ENCODE results near the gene HRH4. TPM values are rescaled to one million over a fixed set of nuclear protein-coding genes. Genes with fewer than 3 reads are reported as not detected.

The HRH4 gene
- total RNA-seq, 1 experiment from 2014 or later = not detected

DNA sequence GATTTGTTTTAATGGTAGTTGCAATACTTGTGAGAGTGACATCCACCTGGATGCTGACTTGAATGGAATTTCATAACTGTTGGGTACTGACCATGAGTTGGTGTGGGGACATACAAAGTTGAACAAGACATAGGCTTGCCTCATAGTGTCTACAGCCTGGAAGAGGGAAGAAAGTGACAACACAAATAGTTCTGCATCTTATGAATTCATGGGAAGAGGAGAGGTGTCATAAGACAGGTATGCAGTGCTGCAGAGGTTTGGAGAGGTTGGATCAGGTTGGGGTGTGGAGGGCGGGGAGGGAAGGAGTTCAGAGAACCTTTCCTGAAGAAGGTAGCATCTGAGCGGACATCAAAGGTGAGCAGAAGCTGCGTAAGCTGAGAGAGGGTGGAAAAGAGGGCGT is 44.0 kb downstream of the HRH4 start:
- Histone ChIP-seq H2BK15ac (ENCODE audit: low read depth, low read length) (no peak overlapping the region), H2AFZ (ENCODE audit: low read length) (no peak overlapping the region), H3K4me2 (ENCODE audit: insufficient read depth, insufficient read length, low read length) (no peak overlapping the region), H3K4me1 (ENCODE audit: insufficient read depth, low read length) (no peaks in the 10 kb centered on the region), H4K8ac (replicated peaks; ENCODE audit: insufficient read length, low read depth, low read length) (no peak overlapping the region), H3K9ac (ENCODE audit: extremely low read depth, insufficient read length, low read length) (no peak overlapping the region), H3K56ac (ENCODE audit: insufficient read length, low read depth, low read length) (no peak overlapping the region), H2BK120ac (ENCODE audit: low read depth, low read length, poor library complexity, severe bottlenecking) (no peak overlapping the region), H4K20me1 (ENCODE audit: control insufficient read depth, insufficient read depth, insufficient read length) (no peaks in the 10 kb centered on the region), H3K79me2 (ENCODE audit: insufficient read depth, low read length) (no peaks in the 10 kb centered on the region), H3T11ph (ENCODE audit: low read length) (no peak overlapping the region), H4K91ac (ENCODE audit: insufficient read length, low read depth, low read length) (no peak overlapping the region), H3K18ac (ENCODE audit: insufficient read length, low read depth, low read length) (no peak overlapping the region), H2BK12ac (ENCODE audit: insufficient read length, low read depth, low read length) (no peak overlapping the region), H3K14ac (ENCODE audit: insufficient read depth, low read length) (no peak overlapping the region), H3K4ac (ENCODE audit: low read depth, low read length) (no peak overlapping the region), H3K23ac (ENCODE audit: insufficient read length, low read depth, low read length) (no peak overlapping the region), H3K27me3 (ENCODE audit: insufficient read depth, low read length) (no peaks in the 10 kb centered on the region; the same call in 1 of the 2 replicates), H3K27ac (ENCODE audit: insufficient read length, low read depth, low read length) (no peak overlapping the region), H3K9me3 (ENCODE audit: control insufficient read depth, low read depth, low read length) (no peaks in the 10 kb centered on the region), H3K79me1 (ENCODE audit: insufficient read depth, low read depth, low read length, poor library complexity, severe bottlenecking) (no peaks in the 10 kb centered on the region), H2BK20ac (ENCODE audit: low read depth, low read length, poor library complexity, severe bottlenecking) (no peak overlapping the region), H4K5ac (ENCODE audit: insufficient read length, low read depth, low read length) (no peak overlapping the region), H2BK5ac (ENCODE audit: insufficient read length, low read length) (no peak overlapping the region), H3K23me2 (ENCODE audit: insufficient read length, low read depth, low read length, poor library complexity, severe bottlenecking) (no peaks in the 10 kb centered on the region), H2AK5ac (ENCODE audit: insufficient read length, low read length) (no peak overlapping the region)
- H3K27ac Mint-ChIP-seq = no peak overlapping the region
- TF ChIP-seq, protein P1, sequence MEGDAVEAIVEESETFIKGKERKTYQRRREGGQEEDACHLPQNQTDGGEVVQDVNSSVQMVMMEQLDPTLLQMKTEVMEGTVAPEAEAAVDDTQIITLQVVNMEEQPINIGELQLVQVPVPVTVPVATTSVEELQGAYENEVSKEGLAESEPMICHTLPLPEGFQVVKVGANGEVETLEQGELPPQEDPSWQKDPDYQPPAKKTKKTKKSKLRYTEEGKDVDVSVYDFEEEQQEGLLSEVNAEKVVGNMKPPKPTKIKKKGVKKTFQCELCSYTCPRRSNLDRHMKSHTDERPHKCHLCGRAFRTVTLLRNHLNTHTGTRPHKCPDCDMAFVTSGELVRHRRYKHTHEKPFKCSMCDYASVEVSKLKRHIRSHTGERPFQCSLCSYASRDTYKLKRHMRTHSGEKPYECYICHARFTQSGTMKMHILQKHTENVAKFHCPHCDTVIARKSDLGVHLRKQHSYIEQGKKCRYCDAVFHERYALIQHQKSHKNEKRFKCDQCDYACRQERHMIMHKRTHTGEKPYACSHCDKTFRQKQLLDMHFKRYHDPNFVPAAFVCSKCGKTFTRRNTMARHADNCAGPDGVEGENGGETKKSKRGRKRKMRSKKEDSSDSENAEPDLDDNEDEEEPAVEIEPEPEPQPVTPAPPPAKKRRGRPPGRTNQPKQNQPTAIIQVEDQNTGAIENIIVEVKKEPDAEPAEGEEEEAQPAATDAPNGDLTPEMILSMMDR (conservative IDR thresholded peaks at IDR 0.05) = no peak
- H3K27me3 Mint-ChIP-seq (ENCODE audit: low read depth) = no peaks in the 10 kb centered on the region
- DNase-seq = no peak
- H3K9me3 Mint-ChIP-seq = no peaks in the 10 kb centered on the region; a peak in 1 of 5 replicates
- H3K4me3 Mint-ChIP-seq = no peak overlapping the region
- no peaks in the 10 kb centered on the region for H3K36me3 Mint-ChIP-seq (ENCODE audit: insufficient read depth in 1 of 3, low read depth in 3 of 3)
- no peaks in the 10 kb centered on the region for H3K4me1 Mint-ChIP-seq
- WGBS (ENCODE audit: extremely low coverage, insufficient read length, low lambda C conversion rate) = no CpG with 5 or more reads among the region's 4 CpGs

Measured in H9 (cell line).